Stimulated activated CD8-positive, alpha-beta memory T cell treated with anti-CD3 and anti-CD28 coated beads, Interleukin-4, amount 100 ng/mL, for 1 hour (primary cell): Measurements from ENCODE around the gene MCTP1.

Experiments
- DNase-seq, 2 donors: peaks; one replicate each; pipeline ENCODE4 v3.0.0-alpha.2; 2020; ENCODE audit warnings: low read depth in 2 of 2, low spot score in 1 of 2

The MCTP1 gene

GRCh38 chr5:94672746-94673145, 612.1 kb downstream of the MCTP1 start:
- no peak for DNase-seq

GRCh38 chr5:94670726-94671125, 614.2 kb downstream of the MCTP1 start:
- DNase-seq = no peak

- no peak for DNase-seq
Observed at GRCh38 chr5:94667937-94668336, 617.0 kb downstream of the MCTP1 start.

GRCh38 chr5:94661086-94661485, 623.8 kb downstream of the MCTP1 start:
- no peak for DNase-seq

GRCh38 chr5:94660506-94660905, 624.4 kb downstream of the MCTP1 start:
- no peak for DNase-seq

- DNase-seq = no peak
Observed at GRCh38 chr5:94658272-94658671, 626.6 kb downstream of the MCTP1 start.
